ENCODE data around the gene NRG2.

Gene NRG2

GRCh38 chr5:140042643-140043507 lies at the start of gene NRG2:
Gene NRG2, minus strand, starts transcription at chr5:140043299.
- no peak for FAIRE-seq

- FAIRE-seq = no peak
Measured at GRCh38 chr5:140090251-140090650, 47.2 kb upstream of the NRG2 start.

GRCh38 chr5:140084541-140084940 lies 41.4 kb upstream of the NRG2 start:
- FAIRE-seq = no peak

- FAIRE-seq = no peak
Measured at GRCh38 chr5:140083650-140084049, 40.6 kb upstream of the NRG2 start.

GRCh38 chr5:140083120-140083519 lies 40.0 kb upstream of the NRG2 start:
- FAIRE-seq = no peak

GRCh38 chr5:140076788-140077187 lies 33.7 kb upstream of the NRG2 start:
- no peak for FAIRE-seq

GRCh38 chr5:140076142-140076541 lies 33.0 kb upstream of the NRG2 start:
- no peak for FAIRE-seq

- peak; percentile 4 for FAIRE-seq
Measured at GRCh38 chr5:140075371-140075770, 32.3 kb upstream of the NRG2 start.

GRCh38 chr5:140073296-140073695 lies 30.2 kb upstream of the NRG2 start:
- peak; percentile 92 for FAIRE-seq

- no peak for FAIRE-seq
Measured at GRCh38 chr5:140072812-140073211, 29.7 kb upstream of the NRG2 start.

- no peak for FAIRE-seq
Measured at GRCh38 chr5:140060816-140061215, 17.7 kb upstream of the NRG2 start.

- no peak for FAIRE-seq
Measured at GRCh38 chr5:140058212-140058932, 15.3 kb upstream of the NRG2 start.

- no peak for FAIRE-seq
Measured at GRCh38 chr5:140056880-140057279, 13.8 kb upstream of the NRG2 start.

GRCh38 chr5:140055152-140055551 lies 12.1 kb upstream of the NRG2 start:
- FAIRE-seq = no peak

- no peak for FAIRE-seq
Measured at GRCh38 chr5:140054086-140054689, 11.1 kb upstream of the NRG2 start.

GRCh38 chr5:140051950-140052349 lies 8.9 kb upstream of the NRG2 start:
- FAIRE-seq = no peak

GRCh38 chr5:140049713-140050112 lies 6.6 kb upstream of the NRG2 start:
- FAIRE-seq = no peak

- no peak for FAIRE-seq
Measured at GRCh38 chr5:140049205-140049604, 6.1 kb upstream of the NRG2 start.

- no peak for FAIRE-seq
Measured at GRCh38 chr5:140044041-140044440, 942 bp upstream of the NRG2 start.

- no peak for FAIRE-seq
Measured at GRCh38 chr5:140043508-140043872, 391 bp upstream of the NRG2 start.

- FAIRE-seq = no peak
Measured at GRCh38 chr5:140042393-140042642, 781 bp downstream of the NRG2 start.

GRCh38 chr5:140041492-140042392 lies 1.4 kb downstream of the NRG2 start:
- no peak for FAIRE-seq

- FAIRE-seq = no peak
Measured at GRCh38 chr5:140041099-140041491, 2.0 kb downstream of the NRG2 start.
